ENCODE measurements around the gene PDCD2L.

Gene PDCD2L

GRCh38 chr19:34428549-34429285 is 24.5 kb downstream of the PDCD2L start:
- peak overlapping the region; percentile 73 for H3K27ac ChIP-seq
- no peaks in the 10 kb centered on the region for H3K27me3 ChIP-seq
- H3K9me3 ChIP-seq: no peaks in the 10 kb centered on the region
- H3K4me1 ChIP-seq (ENCODE audit: control insufficient read depth in 1 of 2, insufficient read depth in 1 of 2, low read depth in 1 of 2, low read length in 1 of 2): peaks cover 11 to 20% of the 10 kb centered on the region in 2 experiments
- H3K4me3 ChIP-seq (ENCODE audit: low read depth in 1 of 2, low read length in 1 of 2): peak overlapping the region; percentile 84 to 96
- no peak for TF ChIP-seq CTCF (IDR thresholded peaks at IDR 0.05)
- peaks cover 7% of the 10 kb centered on the region for H3K36me3 ChIP-seq

GRCh38 chr19:34429553-34429952 is 25.4 kb downstream of the PDCD2L start:
- H3K27ac ChIP-seq: no peak overlapping the region
- no peaks in the 10 kb centered on the region for H3K9me3 ChIP-seq
- TF ChIP-seq CTCF (IDR thresholded peaks at IDR 0.05): no peak
- H3K4me1 ChIP-seq (ENCODE audit: control insufficient read depth in 1 of 2, insufficient read depth in 1 of 2, low read depth in 1 of 2, low read length in 1 of 2): peaks cover 11 to 20% of the 10 kb centered on the region in 2 experiments
- no peak overlapping the region for H3K4me3 ChIP-seq (ENCODE audit: low read depth in 1 of 2, low read length in 1 of 2)
- H3K36me3 ChIP-seq: peaks cover 15% of the 10 kb centered on the region
- H3K27me3 ChIP-seq: no peaks in the 10 kb centered on the region

GRCh38 chr19:34430738-34431625 is 26.8 kb downstream of the PDCD2L start:
- peaks cover 11 to 20% of the 10 kb centered on the region in 2 experiments for H3K4me1 ChIP-seq (ENCODE audit: control insufficient read depth in 1 of 2, insufficient read depth in 1 of 2, low read depth in 1 of 2, low read length in 1 of 2)
- no peak for TF ChIP-seq CTCF (IDR thresholded peaks at IDR 0.05)
- peaks cover 26% of the 10 kb centered on the region for H3K36me3 ChIP-seq
- no peaks in the 10 kb centered on the region for H3K9me3 ChIP-seq
- H3K27ac ChIP-seq: no peak overlapping the region
- no peaks in the 10 kb centered on the region for H3K27me3 ChIP-seq
- H3K4me3 ChIP-seq (ENCODE audit: low read depth in 1 of 2, low read length in 1 of 2): no peak overlapping the region

- TF ChIP-seq CTCF (IDR thresholded peaks at IDR 0.05): no peak
- Histone ChIP-seq H3K4me1 (ENCODE audit: control insufficient read depth in 1 of 2, insufficient read depth in 1 of 2, low read depth in 1 of 2, low read length in 1 of 2) (peaks cover 11 to 20% of the 10 kb centered on the region in 2 experiments), H3K9me3 (no peaks in the 10 kb centered on the region), H3K27ac (no peak overlapping the region), H3K27me3 (no peaks in the 10 kb centered on the region), H3K4me3 (ENCODE audit: low read depth in 1 of 2, low read length in 1 of 2) (no peak overlapping the region), H3K36me3 (peaks cover 35% of the 10 kb centered on the region)
Observed at GRCh38 chr19:34431681-34432402, 27.6 kb downstream of the PDCD2L start.

GRCh38 chr19:34432797-34433196 is 28.6 kb downstream of the PDCD2L start:
- H3K4me3 ChIP-seq (ENCODE audit: low read depth in 1 of 2, low read length in 1 of 2): no peak overlapping the region
- no peak for TF ChIP-seq CTCF (IDR thresholded peaks at IDR 0.05)
- peaks cover 44% of the 10 kb centered on the region for H3K36me3 ChIP-seq
- H3K27ac ChIP-seq: no peak overlapping the region
- peaks cover 8 to 17% of the 10 kb centered on the region in 2 experiments for H3K4me1 ChIP-seq (ENCODE audit: control insufficient read depth in 1 of 2, insufficient read depth in 1 of 2, low read depth in 1 of 2, low read length in 1 of 2)
- H3K27me3 ChIP-seq: no peaks in the 10 kb centered on the region
- no peaks in the 10 kb centered on the region for H3K9me3 ChIP-seq
